ENCODE results near the gene RNF125.

- no peak for TF ChIP-seq CTCF (IDR thresholded peaks at IDR 0.05; ENCODE audit: borderline replicate concordance, extremely low read depth, low read length, poor library complexity, severe bottlenecking)
- TF ChIP-seq EZH2 (IDR thresholded peaks at IDR 0.05; ENCODE audit: borderline replicate concordance, low read depth, low read length, severe bottlenecking): no peak
These were observed 22.6 kb upstream of the RNF125 start for GRCh38 chr18:31996007-31996406.
